GM21515 (cell line): ENCODE measurements around the gene RANBP2.

Experiments used
- ATAC-seq: cut with Tn5 transposase; IDR thresholded peaks from one replicate; pipeline ENCODE4 v1.9.1; 2021; ENCODE audit not compliant: unreplicated experiment

RANBP2 gene

GRCh38 chr2:108834620-108835019 is 115.3 kb downstream of the RANBP2 start:
- no peak for ATAC-seq

- ATAC-seq: no peak
Measured at GRCh38 chr2:108835040-108835439, 115.8 kb downstream of the RANBP2 start.
